Measurements from ENCODE around the gene SYT8. TPM values are rescaled to one million over a fixed set of nuclear protein-coding genes. Genes with fewer than 3 reads are reported as not detected.
"Not testable (repeated sequence)": the region's sequence is repeated elsewhere in the genome, so short reads cannot be mapped to it uniquely, and the experiment has no call there.

SYT8 gene
- total RNA-seq, 1 donor from 2014 or later = not detected

GRCh38 chr11:1876361-1877063 is 41.7 kb downstream of the SYT8 start:
- DNase-seq (ENCODE audit: missing footprints) (peak; percentile 85), ATAC-seq (no peak)
- intact Hi-C loops (cut with DNase I) = no loop called here

GRCh38 chr11:1877211-1878136 is 42.7 kb downstream of the SYT8 start:
- DNase-seq (ENCODE audit: missing footprints) (peak; percentile 78), ATAC-seq (no peak)
- intact Hi-C loops (cut with DNase I) = no loop called here

- intact Hi-C loops (cut with DNase I) = no loop called here
- peak; percentile 37 for ATAC-seq
- DNase-seq (ENCODE audit: missing footprints) = peak; percentile 81
These were observed 43.6 kb downstream of the SYT8 start for GRCh38 chr11:1878137-1879031.

GRCh38 chr11:1879342-1879940 is 44.7 kb downstream of the SYT8 start:
- DNase-seq (ENCODE audit: missing footprints) (no peak), ATAC-seq (no peak)
- intact Hi-C loops (cut with DNase I) = no loop called here

GRCh38 chr11:1879941-1880720 is 45.3 kb downstream of the SYT8 start:
- ATAC-seq (peak; percentile 72), DNase-seq (ENCODE audit: missing footprints) (peak; percentile 92)
- intact Hi-C loops (cut with DNase I) = loop anchor here (5.0 kb wide), 2 partner anchors 37 to 257 kb away; partner anchors contain the start of genes IGF2 and TNNT3

- ATAC-seq (no peak), DNase-seq (ENCODE audit: missing footprints) (peak; percentile 63)
- intact Hi-C loops (cut with DNase I) = loop anchor here (5.0 kb wide), 2 partner anchors 36 to 256 kb away; partner anchors contain the start of genes IGF2 and TNNT3
These were observed 46.1 kb downstream of the SYT8 start for GRCh38 chr11:1880746-1881441.

GRCh38 chr11:1881442-1882264 is 46.9 kb downstream of the SYT8 start:
- intact Hi-C loops (cut with DNase I) = loop anchor here (2.0 to 5.0 kb wide), 4 partner anchors 36 to 269 kb away; partner anchors contain the start of genes IGF2, TNNI2 and TNNT3
- ATAC-seq = peak; percentile 37

GRCh38 chr11:1882265-1883238 is 47.8 kb downstream of the SYT8 start:
- intact Hi-C loops (cut with DNase I) = loop anchor here (2.0 to 5.0 kb wide), 4 partner anchors 35 to 268 kb away; partner anchors contain the start of genes IGF2, TNNI2 and TNNT3
- ATAC-seq = peak; percentile 67
- peak; percentile 93 for DNase-seq (ENCODE audit: missing footprints)

More at GRCh38 chr11:1881442-1882264, 46.9 kb downstream of the SYT8 start:
- peak; percentile 89 for DNase-seq (ENCODE audit: missing footprints)

GRCh38 chr11:1883346-1884302 is 48.8 kb downstream of the SYT8 start:
- intact Hi-C loops (cut with DNase I) = loop anchor here (2.0 to 5.0 kb wide), 4 partner anchors 34 to 267 kb away; partner anchors contain the start of genes IGF2, TNNI2 and TNNT3
- no peak for ATAC-seq
- DNase-seq (ENCODE audit: missing footprints) = peak; percentile 56

GRCh38 chr11:1884303-1884700 is 49.5 kb downstream of the SYT8 start:
- intact Hi-C loops (cut with DNase I) = loop anchor here (5.0 kb wide), 2 partner anchors 33 to 253 kb away; partner anchors contain the start of genes IGF2 and TNNT3
- ATAC-seq = no peak
- DNase-seq (ENCODE audit: missing footprints) = no peak

GRCh38 chr11:1886551-1886950 is 51.8 kb downstream of the SYT8 start:
- ATAC-seq; DNase-seq (ENCODE audit: missing footprints); intact Hi-C loops (cut with DNase I): not testable (repeated sequence)

All from Right ventricle myocardium inferior (tissue), 1 donor.